Neural crest cell (in vitro differentiated cells): ENCODE results near the gene CCDC183. TPM values are rescaled to one million over a fixed set of nuclear protein-coding genes. Genes with fewer than 3 reads are reported as not detected.
A peak's percentile ranks its signal among the peaks of the same experiment; 100 is the strongest.

ENCODE experiments used
- DNase-seq: peaks from one replicate; pipeline ENCODE4 v3.0.0; 2021; ENCODE audit warnings: low read depth, mixed read lengths, low spot score
- H3K27ac Mint-ChIP-seq: one replicate; pipeline ENCODE4 v1.8.0; 2021; ENCODE audit warnings: mild to moderate bottlenecking, mixed read lengths; ENCODE audit not compliant: unreplicated experiment
- H3K27me3 Mint-ChIP-seq: 2 replicates; pipeline ENCODE4 v1.8.0; 2021; ENCODE audit warnings: low read depth, mild to moderate bottlenecking, mixed read lengths
- H3K36me3 Mint-ChIP-seq: 2 replicates; pipeline ENCODE4 v1.8.0; 2021; ENCODE audit warnings: low read depth, mild to moderate bottlenecking, mixed read lengths
- H3K4me1 Mint-ChIP-seq: 2 replicates; pipeline ENCODE4 v1.8.0; 2021; ENCODE audit warnings: mixed read lengths
- H3K4me3 Mint-ChIP-seq: one replicate; pipeline ENCODE4 v1.8.0; 2021; ENCODE audit warnings: mild to moderate bottlenecking, mixed read lengths
- H3K9me3 Mint-ChIP-seq: 2 replicates; pipeline ENCODE4 v1.8.0; 2021; ENCODE audit warnings: mixed read lengths
- total RNA-seq: library from RNA; stranded (reverse); gene quantifications from 2 replicates; pipeline ENCODE4 v1.2.1, GENCODE V29; 2021
- TF ChIP-seq, protein P1 (sequence below): fragments of 200-600 bp; sonication (generic); conservative IDR thresholded peaks from 2 replicates; pipeline ENCODE4 v1.5.0; 2021; ENCODE audit warnings: antibody characterized with exemption, mild to moderate bottlenecking

The CCDC183 gene
- total RNA-seq, 1 donor from 2014 or later: 1.4 TPM

DNA sequence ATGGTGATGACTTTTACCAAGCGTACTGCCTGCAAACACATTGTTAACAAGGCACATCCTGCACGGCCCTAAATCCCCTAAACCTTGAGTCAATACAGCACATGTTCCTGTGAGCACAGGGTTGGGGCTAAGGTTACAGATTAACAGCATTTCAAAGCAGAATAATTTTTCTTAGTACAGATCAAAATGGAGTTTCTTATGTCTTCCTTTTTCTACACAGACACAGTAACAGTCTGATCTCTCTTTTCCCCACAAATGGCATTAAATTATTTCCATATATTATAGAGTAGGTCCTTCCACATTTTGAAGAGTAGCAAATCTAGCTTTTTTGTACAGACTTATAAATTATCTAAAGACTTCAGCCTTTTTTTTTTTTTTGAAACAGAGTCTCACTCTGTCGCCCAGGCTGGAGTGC lies 6.6 kb upstream of the CCDC183 start:
- H3K27ac Mint-ChIP-seq: no peak overlapping the region
- no peaks in the 10 kb centered on the region for H3K36me3 Mint-ChIP-seq
- TF ChIP-seq, protein P1, sequence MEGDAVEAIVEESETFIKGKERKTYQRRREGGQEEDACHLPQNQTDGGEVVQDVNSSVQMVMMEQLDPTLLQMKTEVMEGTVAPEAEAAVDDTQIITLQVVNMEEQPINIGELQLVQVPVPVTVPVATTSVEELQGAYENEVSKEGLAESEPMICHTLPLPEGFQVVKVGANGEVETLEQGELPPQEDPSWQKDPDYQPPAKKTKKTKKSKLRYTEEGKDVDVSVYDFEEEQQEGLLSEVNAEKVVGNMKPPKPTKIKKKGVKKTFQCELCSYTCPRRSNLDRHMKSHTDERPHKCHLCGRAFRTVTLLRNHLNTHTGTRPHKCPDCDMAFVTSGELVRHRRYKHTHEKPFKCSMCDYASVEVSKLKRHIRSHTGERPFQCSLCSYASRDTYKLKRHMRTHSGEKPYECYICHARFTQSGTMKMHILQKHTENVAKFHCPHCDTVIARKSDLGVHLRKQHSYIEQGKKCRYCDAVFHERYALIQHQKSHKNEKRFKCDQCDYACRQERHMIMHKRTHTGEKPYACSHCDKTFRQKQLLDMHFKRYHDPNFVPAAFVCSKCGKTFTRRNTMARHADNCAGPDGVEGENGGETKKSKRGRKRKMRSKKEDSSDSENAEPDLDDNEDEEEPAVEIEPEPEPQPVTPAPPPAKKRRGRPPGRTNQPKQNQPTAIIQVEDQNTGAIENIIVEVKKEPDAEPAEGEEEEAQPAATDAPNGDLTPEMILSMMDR: no peak

DNA sequence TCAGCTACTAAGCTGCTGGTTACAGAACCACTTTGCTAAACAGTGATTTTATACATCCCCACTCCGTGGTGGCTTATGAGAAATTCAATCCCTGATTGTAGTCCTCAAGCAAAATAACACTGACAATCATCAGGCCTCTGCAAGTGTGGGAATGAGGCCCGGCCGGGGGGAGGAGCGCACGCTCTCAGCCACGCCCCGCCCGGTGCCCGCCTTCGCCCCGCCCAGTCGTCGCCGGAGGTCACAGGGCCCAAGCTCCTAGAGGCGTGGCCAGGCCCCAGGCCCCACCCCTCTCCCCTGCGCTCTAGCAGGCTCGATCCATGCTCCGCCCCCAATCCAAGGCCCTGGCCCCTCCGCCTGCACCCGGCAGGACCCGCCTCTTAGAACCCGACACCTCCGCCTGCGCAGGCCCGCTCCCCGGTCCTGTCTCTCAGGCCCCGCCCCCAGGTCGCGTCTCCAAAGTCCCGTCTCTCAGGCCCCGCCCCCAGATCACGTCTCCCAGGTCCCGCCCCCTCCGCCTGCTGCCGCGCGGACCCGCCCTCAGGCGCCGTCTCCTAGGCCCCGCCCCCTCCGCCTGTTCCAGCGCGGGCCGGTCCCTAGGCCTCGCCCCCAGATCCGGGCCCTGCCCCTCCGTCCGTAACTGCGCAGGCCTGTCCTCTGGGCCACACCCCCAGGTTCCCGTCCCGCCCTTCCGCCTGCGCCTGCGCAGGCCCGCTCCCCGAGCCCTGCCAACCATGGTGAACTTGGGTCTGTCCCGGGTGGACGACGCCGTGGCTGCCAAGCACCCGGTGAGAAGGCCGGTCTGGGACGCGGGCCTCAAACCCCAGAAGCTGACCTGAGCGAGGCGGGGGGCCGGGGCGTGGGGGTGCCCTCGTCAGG lies 5.3 kb upstream of the CCDC183 start, which contains the start of gene TMEM141:
Gene TMEM141, plus strand, starts transcription at position 705 of the 876 bp plus-strand sequence. Its CDS starts 27 bp downstream, at position 732.
- TF ChIP-seq, protein P1: no peak
- Mint-ChIP-seq H3K27ac (peak within 1 kb of the TSS; percentile 50), H3K27me3 (peaks cover 2% of the 10 kb centered on the region), H3K4me1 (peaks cover 31% of the 10 kb centered on the region), H3K36me3 (no peaks in the 10 kb centered on the region), H3K9me3 (no peaks in the 10 kb centered on the region), H3K4me3 (peak within 1 kb of the TSS; percentile 86)
- peak; percentile 100 for DNase-seq

More for the DNA sequence above, 6.6 kb upstream of the CCDC183 start:
- Mint-ChIP-seq H3K4me1 (peaks cover 36% of the 10 kb centered on the region), H3K9me3 (no peaks in the 10 kb centered on the region), H3K4me3 (no peak overlapping the region), H3K27me3 (peaks cover 2% of the 10 kb centered on the region)
- no peak for DNase-seq

DNA sequence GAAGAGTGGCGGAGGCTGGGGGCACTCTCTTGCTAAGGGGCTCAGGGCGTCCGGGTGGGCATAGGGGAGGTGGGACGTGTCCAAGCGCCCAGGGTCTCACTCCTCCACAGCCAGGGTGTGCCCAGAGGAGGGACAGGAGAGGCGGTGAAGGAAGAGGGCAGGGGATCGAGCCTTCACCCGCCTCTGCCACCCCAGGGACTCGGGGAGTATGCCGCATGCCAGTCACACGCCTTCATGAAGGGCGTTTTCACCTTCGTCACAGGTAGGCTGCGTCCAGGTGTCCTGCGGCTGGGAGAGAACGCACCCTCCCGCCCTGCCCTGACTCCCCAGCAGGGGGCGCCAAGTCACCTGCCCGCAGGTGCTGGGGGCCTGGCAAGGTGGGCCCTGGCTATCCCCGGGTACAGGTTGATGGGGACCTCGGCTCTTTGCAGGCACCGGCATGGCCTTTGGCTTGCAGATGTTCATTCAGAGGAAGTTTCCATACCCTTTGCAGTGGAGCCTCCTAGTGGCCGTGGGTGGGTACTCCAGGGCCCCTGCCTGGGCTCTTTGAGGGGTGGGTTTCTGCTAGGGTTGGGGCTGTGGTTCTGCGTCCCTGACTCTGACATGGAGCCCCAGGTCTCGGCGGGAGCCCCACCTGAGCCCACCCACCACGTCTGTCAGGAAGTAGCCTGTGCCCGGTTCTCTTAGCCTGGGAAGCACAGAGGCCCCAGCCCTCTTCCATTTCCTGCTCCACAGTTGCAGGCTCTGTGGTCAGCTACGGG lies 4.4 kb upstream of the CCDC183 start:
- Mint-ChIP-seq H3K36me3 (no peaks in the 10 kb centered on the region), H3K4me3 (peak overlapping the region; percentile 86), H3K4me1 (peaks cover 31% of the 10 kb centered on the region), H3K27ac (no peak overlapping the region), H3K9me3 (no peaks in the 10 kb centered on the region), H3K27me3 (peaks cover 8% of the 10 kb centered on the region)
- peak; percentile 53 for DNase-seq
- TF ChIP-seq, protein P1: peak; percentile 99

DNA sequence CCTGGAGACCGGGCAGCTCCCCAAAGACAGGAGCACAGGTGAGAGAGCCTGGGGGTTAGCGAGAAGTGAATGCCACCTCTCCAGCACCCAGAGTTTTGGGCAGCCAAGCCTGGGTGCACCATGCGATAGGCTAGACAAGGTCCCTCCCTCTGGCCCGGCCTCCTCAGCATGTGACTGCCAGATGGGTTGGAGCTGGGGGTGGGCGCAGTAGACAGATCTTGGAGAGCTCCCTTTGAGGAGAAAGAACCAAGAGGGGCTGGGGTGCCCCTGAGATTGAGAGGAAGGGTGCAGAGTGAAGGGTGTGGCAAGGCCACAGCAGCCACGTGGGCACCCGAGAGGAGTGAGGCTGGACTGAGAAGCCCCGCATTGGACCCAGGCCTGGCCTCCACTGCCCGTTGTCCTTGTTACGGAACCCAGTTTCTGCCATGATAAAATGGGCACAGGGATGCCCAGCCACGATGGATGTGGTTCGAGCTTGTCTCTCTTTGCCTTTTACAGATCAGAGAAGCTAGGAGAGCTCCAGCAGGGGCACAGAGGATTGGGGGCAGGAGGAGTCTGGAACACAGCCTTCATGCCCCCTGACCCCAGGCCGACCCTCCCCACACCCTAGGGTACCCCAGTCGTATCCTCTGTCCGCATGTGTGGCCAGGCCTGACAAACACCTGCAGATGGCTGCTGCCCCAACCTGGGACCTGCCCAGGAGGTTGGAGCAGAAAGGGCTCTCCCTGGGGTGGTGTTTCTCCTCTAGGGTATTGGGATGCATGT lies 3.6 kb upstream of the CCDC183 start:
- TF ChIP-seq, protein P1: no peak
- Mint-ChIP-seq H3K9me3 (no peaks in the 10 kb centered on the region), H3K27me3 (peaks cover 16% of the 10 kb centered on the region), H3K36me3 (no peaks in the 10 kb centered on the region), H3K4me1 (peaks cover 33% of the 10 kb centered on the region), H3K4me3 (peak overlapping the region; percentile 67), H3K27ac (no peak overlapping the region)
- no peak for DNase-seq
